B cell (primary cell): ENCODE data around the gene SGCD.

ENCODE experiments used
- CTCF ChIP-seq: fragments of 200-600 bp; IDR thresholded peaks from one replicate; pipeline ENCODE4 v1.8.0; 2022; ENCODE audit warnings: antibody characterized with exemption, mild to moderate bottlenecking
- EZH2 ChIP-seq: IDR thresholded peaks from 2 replicates; pipeline ENCODE4 v1.6.1; 2012; ENCODE audit warnings: borderline replicate concordance, low read depth, mild to moderate bottlenecking, moderate library complexity, low read length; ENCODE audit not compliant: insufficient read depth, poor library complexity, severe bottlenecking

- TF ChIP-seq EZH2 = no peak
- TF ChIP-seq CTCF = no peak
Observed at GRCh38 chr5:156803404-156803803, 476.4 kb downstream of the SGCD start.
